Suppressor macrophage treated with lipopolysaccharide for 1 hour (primary cell): ENCODE results near the gene GALNTL6.
"Not testable (repeated sequence)": the region's sequence is repeated elsewhere in the genome, so short reads cannot be mapped to it uniquely, and the experiment has no call there.

Source experiments
- DNase-seq, 3 donors: peaks; one replicate each; pipeline ENCODE4 v3.0.0-alpha.2; 2020 to 2022

GALNTL6 gene

GRCh38 chr4:172411149-172411548 lies 597.9 kb downstream of the GALNTL6 start:
- no peak for DNase-seq

GRCh38 chr4:172412851-172413580 lies 599.8 kb downstream of the GALNTL6 start:
- DNase-seq, result no peak

GRCh38 chr4:172428979-172429378 lies 615.8 kb downstream of the GALNTL6 start:
- not testable (repeated sequence) for DNase-seq

GRCh38 chr4:172480471-172480870 lies 667.3 kb downstream of the GALNTL6 start:
- no peak for DNase-seq

GRCh38 chr4:172481802-172482508 lies 668.8 kb downstream of the GALNTL6 start:
- no peak for DNase-seq

GRCh38 chr4:172485007-172485406 lies 671.8 kb downstream of the GALNTL6 start:
- no peak for DNase-seq

- no peak for DNase-seq
Measured at GRCh38 chr4:172486531-172486930, 673.3 kb downstream of the GALNTL6 start.

GRCh38 chr4:172489861-172490260 lies 676.7 kb downstream of the GALNTL6 start:
- DNase-seq, result no peak

GRCh38 chr4:172495769-172496168 lies 682.6 kb downstream of the GALNTL6 start:
- DNase-seq, result no peak

- no peak for DNase-seq
Measured at GRCh38 chr4:172497321-172497720, 684.1 kb downstream of the GALNTL6 start.

GRCh38 chr4:172514011-172514410 lies 700.8 kb downstream of the GALNTL6 start:
- no peak for DNase-seq

GRCh38 chr4:172514801-172515200 lies 701.6 kb downstream of the GALNTL6 start:
- no peak for DNase-seq

- no peak for DNase-seq
Measured at GRCh38 chr4:172515266-172515879, 702.2 kb downstream of the GALNTL6 start.

- DNase-seq, result no peak
Measured at GRCh38 chr4:172517391-172517790, 704.2 kb downstream of the GALNTL6 start.

GRCh38 chr4:172521248-172521647 lies 708.0 kb downstream of the GALNTL6 start:
- DNase-seq, result no peak

GRCh38 chr4:172521680-172522079 lies 708.5 kb downstream of the GALNTL6 start:
- DNase-seq, result no peak

- no peak for DNase-seq
Measured at GRCh38 chr4:172543249-172543648, 730.0 kb downstream of the GALNTL6 start.

- no peak for DNase-seq
Measured at GRCh38 chr4:172546782-172547181, 733.6 kb downstream of the GALNTL6 start.

GRCh38 chr4:172547724-172548123 lies 734.5 kb downstream of the GALNTL6 start:
- no peak for DNase-seq

GRCh38 chr4:172553216-172553615 lies 740.0 kb downstream of the GALNTL6 start:
- DNase-seq, result no peak

GRCh38 chr4:172554588-172554987 lies 741.4 kb downstream of the GALNTL6 start:
- DNase-seq, result no peak

- DNase-seq, result no peak
Measured at GRCh38 chr4:172555725-172556124, 742.5 kb downstream of the GALNTL6 start.

- peak; percentile 47 to 89 (median 84) for DNase-seq
Measured at GRCh38 chr4:172573899-172574298, 760.7 kb downstream of the GALNTL6 start.

GRCh38 chr4:172578712-172579111 lies 765.5 kb downstream of the GALNTL6 start:
- no peak for DNase-seq
